ENCODE measurements around the gene PDCD2.

DNA sequence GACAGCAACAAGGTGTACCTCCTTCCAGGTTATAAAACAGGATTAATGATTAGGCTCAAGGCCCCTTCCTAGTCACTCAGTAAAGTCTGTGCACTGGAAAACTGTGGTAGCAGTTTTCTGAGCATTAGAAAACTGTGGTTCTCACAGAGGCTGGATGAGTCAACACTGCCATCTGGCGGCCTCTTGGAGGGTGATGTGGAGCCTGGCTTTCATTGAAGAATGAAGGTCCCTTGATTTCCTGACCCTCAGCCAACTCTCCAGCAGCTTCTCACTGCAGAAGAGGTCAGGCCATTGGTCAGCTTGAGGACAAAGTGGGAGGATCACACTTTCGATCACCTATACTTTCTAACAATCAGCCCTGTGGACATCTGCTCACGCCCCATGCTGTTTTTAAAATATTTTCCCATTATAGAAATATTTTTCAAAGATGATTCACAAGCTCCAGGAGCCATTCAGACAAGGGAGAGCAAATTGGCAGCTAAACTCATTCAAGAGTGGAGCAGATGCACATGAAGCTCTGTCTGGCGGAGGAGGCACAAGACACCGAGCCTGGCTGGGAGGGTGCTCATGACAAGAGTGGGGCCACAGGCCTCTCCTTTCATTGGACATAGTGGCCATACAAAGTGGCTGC lies 54.5 kb downstream of the PDCD2 start:
- TF ChIP-seq, protein P1, sequence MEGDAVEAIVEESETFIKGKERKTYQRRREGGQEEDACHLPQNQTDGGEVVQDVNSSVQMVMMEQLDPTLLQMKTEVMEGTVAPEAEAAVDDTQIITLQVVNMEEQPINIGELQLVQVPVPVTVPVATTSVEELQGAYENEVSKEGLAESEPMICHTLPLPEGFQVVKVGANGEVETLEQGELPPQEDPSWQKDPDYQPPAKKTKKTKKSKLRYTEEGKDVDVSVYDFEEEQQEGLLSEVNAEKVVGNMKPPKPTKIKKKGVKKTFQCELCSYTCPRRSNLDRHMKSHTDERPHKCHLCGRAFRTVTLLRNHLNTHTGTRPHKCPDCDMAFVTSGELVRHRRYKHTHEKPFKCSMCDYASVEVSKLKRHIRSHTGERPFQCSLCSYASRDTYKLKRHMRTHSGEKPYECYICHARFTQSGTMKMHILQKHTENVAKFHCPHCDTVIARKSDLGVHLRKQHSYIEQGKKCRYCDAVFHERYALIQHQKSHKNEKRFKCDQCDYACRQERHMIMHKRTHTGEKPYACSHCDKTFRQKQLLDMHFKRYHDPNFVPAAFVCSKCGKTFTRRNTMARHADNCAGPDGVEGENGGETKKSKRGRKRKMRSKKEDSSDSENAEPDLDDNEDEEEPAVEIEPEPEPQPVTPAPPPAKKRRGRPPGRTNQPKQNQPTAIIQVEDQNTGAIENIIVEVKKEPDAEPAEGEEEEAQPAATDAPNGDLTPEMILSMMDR (IDR thresholded peaks at IDR 0.05), result peak; percentile 83
- TF ChIP-seq EZH2 (IDR thresholded peaks at IDR 0.05; ENCODE audit: borderline replicate concordance, insufficient read depth, low read depth, low read length, poor library complexity, severe bottlenecking), result no peak
